PC-3 (cell line): Measurements from ENCODE around the gene E2F3. TPM values are rescaled to one million over a fixed set of nuclear protein-coding genes. Genes with fewer than 3 reads are reported as not detected.

ENCODE experiments used
- ATAC-seq: fragments of 200-7000 bp; cut with Tn5 transposase; 2 replicates; pipeline ENCODE4 v1.9.1; 2020; ENCODE audit warnings: mild to moderate bottlenecking, moderate library complexity
- BruUV-seq: library from RNA; stranded (reverse); fragments of 400-500 nt; replicated peaks from 2 replicates; lab custom pipeline; 2021; lab: Mats Ljungman, UMichigan
- CTCF ChIA-PET: fragments of 300-600 bp; sonication (Branson Sonifier 250); formaldehyde crosslinking; loops from one replicate; lab custom pipeline; 2022; ENCODE audit warnings: antibody characterized with exemption; lab: Charles Lee
- POLR2A ChIA-PET: fragments of 300-600 bp; sonication (Branson Sonifier 250); formaldehyde crosslinking; loops from one replicate; lab custom pipeline; 2022; ENCODE audit warnings: antibody characterized with exemption; ENCODE audit not compliant: unreplicated experiment; lab: Charles Lee
- DNase-seq: peaks from one replicate; pipeline ENCODE4 v3.0.0-alpha.2; 2015
- H2AFZ ChIP-seq: fragments of 300-600 bp; sonication (generic); 2 replicates; pipeline ENCODE4 v1.6.0; 2016; ENCODE audit warnings: antibody characterized with exemption, low read length
- H3F3A ChIP-seq: fragments of 300-600 bp; sonication (generic); one replicate; pipeline ENCODE4 v1.6.0; 2017; ENCODE audit warnings: antibody characterized with exemption, low read length, control low read depth, mild to moderate bottlenecking; ENCODE audit not compliant: unreplicated experiment
- H3K27ac ChIP-seq: fragments of 300-600 bp; sonication (generic); 2 replicates; pipeline ENCODE4 v1.5.1; 2016; ENCODE audit warnings: mild to moderate bottlenecking, low read length
- H3K27me3 ChIP-seq: fragments of 300-600 bp; sonication (generic); 2 replicates; pipeline ENCODE4 v1.6.1; 2016; ENCODE audit warnings: low read length, mixed read lengths
- H3K36me3 ChIP-seq: fragments of 300-600 bp; sonication (generic); 2 replicates; pipeline ENCODE4 v1.6.1; 2016; ENCODE audit warnings: low read depth, mixed run types, low read length, mixed read lengths
- H3K4me1 ChIP-seq: fragments of 300-600 bp; sonication (generic); 2 replicates; pipeline ENCODE4 v1.5.1; 2016; ENCODE audit warnings: low read length; ENCODE audit not compliant: insufficient read depth
- H3K4me2 ChIP-seq: fragments of 300-600 bp; sonication (generic); 2 replicates; pipeline ENCODE4 v1.6.0; 2016; ENCODE audit warnings: low read length
- H3K4me3 ChIP-seq: fragments of 300-600 bp; sonication (generic); 2 replicates; pipeline ENCODE4 v1.5.1; 2016; ENCODE audit warnings: mild to moderate bottlenecking, low read length, mixed read lengths
- H3K79me2 ChIP-seq: fragments of 300-600 bp; sonication (generic); 2 replicates; pipeline ENCODE4 v1.6.1; 2017; ENCODE audit warnings: low read length, mixed read lengths
- H3K9ac ChIP-seq: fragments of 300-600 bp; sonication (generic); 2 replicates; pipeline ENCODE4 v1.6.0; 2016; ENCODE audit warnings: mild to moderate bottlenecking, low read length
- H3K9me2 ChIP-seq: fragments of 300-600 bp; sonication (generic); replicated peaks from 2 replicates; pipeline ENCODE4 v1.6.1; 2016; ENCODE audit warnings: mixed run types, low read length, mixed read lengths
- H3K9me3 ChIP-seq: fragments of 300-600 bp; sonication (generic); 2 replicates; pipeline ENCODE4 v1.6.1; 2016; ENCODE audit warnings: low read length, mixed read lengths
- H4K20me1 ChIP-seq: fragments of 300-600 bp; sonication (generic); 2 replicates; pipeline ENCODE4 v1.6.1; 2016; ENCODE audit warnings: low read length, mixed read lengths
- EZH2 ChIP-seq: fragments of 300-600 bp; sonication (generic); IDR thresholded peaks from one replicate; pipeline ENCODE4 v1.6.1; 2017; ENCODE audit warnings: antibody characterized with exemption, mild to moderate bottlenecking, low read length; ENCODE audit not compliant: unreplicated experiment
- EZH2phosphoT487 ChIP-seq: fragments of 300-600 bp; sonication (generic); IDR thresholded peaks from 2 replicates; pipeline ENCODE4 v1.6.1; 2018; ENCODE audit warnings: mild to moderate bottlenecking, antibody characterized with exemption, low read length, borderline replicate concordance
- intact Hi-C: fragments of 100-400 bp; cut with micrococcal nuclease; formaldehyde crosslinking; loops from 2 replicates; pipeline ENCODE4 v1.9.0; 2023
- total RNA-seq: library from RNA; depleted of rRNA; stranded (reverse); fragments of >200 nt; gene quantifications from 2 replicates; pipeline ENCODE4 v1.2.3, GENCODE V29; 2014
- TF ChIP-seq, protein P1 (sequence below): fragments of 300-600 bp; sonication (generic); conservative IDR thresholded peaks from 2 replicates; pipeline ENCODE4 v1.5.1; 2017; ENCODE audit warnings: antibody characterized with exemption, low read depth, mild to moderate bottlenecking, low read length

The E2F3 gene
- total RNA-seq, 1 experiment from 2014 or later, result 8.8 TPM

DNA sequence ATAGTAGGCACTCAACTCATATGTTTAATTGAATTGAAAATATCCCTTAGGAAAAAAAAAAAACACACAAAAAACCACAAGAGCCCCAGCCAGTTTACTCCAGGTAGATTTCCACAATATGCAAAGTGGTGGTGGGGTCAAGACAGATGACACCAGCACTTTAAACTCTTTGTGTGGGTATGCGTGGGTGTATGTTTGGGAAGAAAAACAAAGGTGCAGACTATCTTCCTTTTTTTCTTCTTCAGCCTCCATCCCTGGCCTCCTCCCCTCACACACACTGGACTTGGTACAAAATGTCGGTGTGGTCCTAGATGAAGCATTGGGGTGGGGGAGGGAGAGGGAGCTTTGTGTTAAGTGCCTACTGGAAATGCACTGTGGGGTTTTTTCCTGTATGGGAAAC is 90.4 kb downstream of the E2F3 start:
- ATAC-seq (no peak), DNase-seq (no peak)
- Histone ChIP-seq H3K27ac (no peak overlapping the region), H3K4me1 (peaks cover 7% of the 10 kb centered on the region; the same call in 1 of the 2 replicates), H2AFZ (no peak overlapping the region), H3K9ac (no peak overlapping the region), H3K4me3 (no peak overlapping the region), H3K9me3 (no peaks in the 10 kb centered on the region), H3K4me2 (no peak overlapping the region), H3F3A (no peaks in the 10 kb centered on the region), H3K9me2 (no peaks in the 10 kb centered on the region), H3K79me2 (no peaks in the 10 kb centered on the region), H4K20me1 (peaks cover 7% of the 10 kb centered on the region; the same call in 1 of the 2 replicates), H3K36me3 (peaks cover 43% of the 10 kb centered on the region), H3K27me3 (no peaks in the 10 kb centered on the region)
- ChIA-PET CTCF (no interaction called here), POLR2A (no interaction called here)
- BruUV-seq, result no TSS peak
- no peak for TF ChIP-seq EZH2phosphoT487
- no peak for TF ChIP-seq EZH2
- TF ChIP-seq, protein P1, sequence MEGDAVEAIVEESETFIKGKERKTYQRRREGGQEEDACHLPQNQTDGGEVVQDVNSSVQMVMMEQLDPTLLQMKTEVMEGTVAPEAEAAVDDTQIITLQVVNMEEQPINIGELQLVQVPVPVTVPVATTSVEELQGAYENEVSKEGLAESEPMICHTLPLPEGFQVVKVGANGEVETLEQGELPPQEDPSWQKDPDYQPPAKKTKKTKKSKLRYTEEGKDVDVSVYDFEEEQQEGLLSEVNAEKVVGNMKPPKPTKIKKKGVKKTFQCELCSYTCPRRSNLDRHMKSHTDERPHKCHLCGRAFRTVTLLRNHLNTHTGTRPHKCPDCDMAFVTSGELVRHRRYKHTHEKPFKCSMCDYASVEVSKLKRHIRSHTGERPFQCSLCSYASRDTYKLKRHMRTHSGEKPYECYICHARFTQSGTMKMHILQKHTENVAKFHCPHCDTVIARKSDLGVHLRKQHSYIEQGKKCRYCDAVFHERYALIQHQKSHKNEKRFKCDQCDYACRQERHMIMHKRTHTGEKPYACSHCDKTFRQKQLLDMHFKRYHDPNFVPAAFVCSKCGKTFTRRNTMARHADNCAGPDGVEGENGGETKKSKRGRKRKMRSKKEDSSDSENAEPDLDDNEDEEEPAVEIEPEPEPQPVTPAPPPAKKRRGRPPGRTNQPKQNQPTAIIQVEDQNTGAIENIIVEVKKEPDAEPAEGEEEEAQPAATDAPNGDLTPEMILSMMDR, result no peak
- intact Hi-C loops, result no loop called here

DNA sequence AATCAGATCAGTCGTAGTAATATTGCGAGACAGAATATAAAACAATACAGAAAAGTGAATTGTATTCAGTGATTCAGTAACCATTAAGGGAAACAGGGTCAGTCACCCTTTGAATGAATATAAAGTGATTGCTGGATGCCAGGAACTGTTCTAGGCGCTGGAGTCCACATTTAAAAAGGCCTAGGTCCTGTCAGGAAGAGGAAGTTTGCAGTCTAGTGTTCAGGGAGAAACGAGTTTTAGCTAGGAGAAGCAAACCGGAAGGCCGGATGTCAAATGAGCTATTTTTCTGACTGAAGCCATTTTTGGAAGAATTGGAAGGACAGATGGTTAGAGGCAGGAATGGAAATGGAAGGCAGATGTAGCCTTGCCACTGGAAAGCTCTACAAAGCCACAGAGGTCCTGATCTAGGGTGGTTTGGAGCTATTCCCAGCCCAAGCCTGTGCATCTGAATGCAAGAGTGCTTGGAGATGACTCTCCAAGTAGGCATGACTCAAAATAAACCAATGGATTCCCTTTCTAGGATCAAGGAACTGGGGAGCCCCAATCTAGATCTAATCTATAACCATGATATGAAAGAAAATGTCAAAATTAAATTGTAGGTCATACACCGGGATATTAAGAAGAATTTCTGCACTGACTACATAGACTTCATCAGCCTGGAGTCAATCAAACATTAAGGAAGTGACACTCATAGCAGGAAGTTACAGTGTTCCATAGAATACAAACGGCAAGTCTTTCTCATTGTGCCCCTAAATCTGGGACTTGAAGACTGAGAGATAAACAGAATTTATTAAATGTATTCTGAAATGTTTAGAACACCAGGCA is 95.7 kb downstream of the E2F3 start:
- Histone ChIP-seq H3K36me3 (peaks cover 3% of the 10 kb centered on the region; the same call in 1 of the 2 replicates), H3K9me3 (no peaks in the 10 kb centered on the region), H3K79me2 (no peaks in the 10 kb centered on the region), H3K4me2 (no peak overlapping the region), H3K27ac (no peak overlapping the region), H2AFZ (no peak overlapping the region), H3K4me3 (no peak overlapping the region), H3K9me2 (no peaks in the 10 kb centered on the region), H4K20me1 (peaks cover 6% of the 10 kb centered on the region; the same call in 1 of the 2 replicates), H3K9ac (no peak overlapping the region), H3K4me1 (no peaks in the 10 kb centered on the region), H3K27me3 (no peaks in the 10 kb centered on the region), H3F3A (no peaks in the 10 kb centered on the region)
- ChIA-PET CTCF (no interaction called here), POLR2A (no interaction called here)
- TF ChIP-seq EZH2 (no peak), EZH2phosphoT487 (no peak)
- TF ChIP-seq, protein P1, result no peak
- ATAC-seq, result no peak
- no peak for DNase-seq
- BruUV-seq, result no TSS peak
- intact Hi-C loops, result no loop called here

DNA sequence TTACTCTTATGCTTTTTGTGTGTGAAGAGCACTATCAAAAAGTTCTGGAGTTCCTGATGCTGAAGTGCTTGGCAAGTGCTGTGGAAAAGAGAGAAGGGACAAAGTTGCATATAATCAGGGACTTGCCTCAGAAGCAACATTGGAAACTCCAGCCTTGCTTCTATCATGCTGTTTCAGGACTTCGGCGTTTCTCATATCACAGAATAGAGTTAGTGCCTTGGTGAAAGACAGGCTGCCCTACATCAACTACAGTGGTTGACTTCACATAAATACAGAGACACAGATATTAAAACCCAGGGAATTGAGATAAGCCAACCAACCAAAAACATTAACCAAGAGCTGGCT is 96.3 kb downstream of the E2F3 start:
- Histone ChIP-seq H3F3A (no peaks in the 10 kb centered on the region), H3K9me2 (no peaks in the 10 kb centered on the region), H3K36me3 (peaks cover 3% of the 10 kb centered on the region; the same call in 1 of the 2 replicates), H3K79me2 (no peaks in the 10 kb centered on the region), H2AFZ (no peak overlapping the region), H3K27ac (no peak overlapping the region), H3K4me1 (no peaks in the 10 kb centered on the region), H3K9ac (no peak overlapping the region), H3K4me2 (no peak overlapping the region), H3K27me3 (no peaks in the 10 kb centered on the region), H3K4me3 (no peak overlapping the region), H3K9me3 (no peaks in the 10 kb centered on the region), H4K20me1 (no peaks in the 10 kb centered on the region)
- TF ChIP-seq, protein P1, result no peak
- TF ChIP-seq EZH2 (no peak), EZH2phosphoT487 (no peak)
- DNase-seq (no peak), ATAC-seq (no peak)
- BruUV-seq, result no TSS peak
- CTCF ChIA-PET, result no interaction called here
- POLR2A ChIA-PET, result no interaction called here
- intact Hi-C loops, result no loop called here
